Vagina (tissue), 2 donors: ENCODE data around the gene SART3.

Source experiments
- CTCF ChIP-seq, 3 experiments: fragments of 450-650 bp in 2 of 3; fragments of 200-600 bp in 1 of 3; sonication (generic) in 1 of 3; IDR thresholded peaks; one replicate each; pipeline ENCODE4 v1.5.1; 2017 to 2019; ENCODE audit warnings: antibody characterized with exemption in 3 of 3, mild to moderate bottlenecking in 2 of 3, moderate library complexity in 2 of 3
- POLR2A ChIP-seq, 2 donors: fragments of 450-650 bp; IDR thresholded peaks; one replicate each; pipeline ENCODE4 v1.6.1; 2017; ENCODE audit warnings: antibody characterized with exemption in 2 of 2, mild to moderate bottlenecking in 2 of 2, moderate library complexity in 2 of 2
- POLR2AphosphoS5 ChIP-seq, 2 donors: sonication (generic); formaldehyde crosslinking; IDR thresholded peaks; one replicate each; pipeline ENCODE4 v1.9.0; 2017; ENCODE audit warnings: antibody characterized with exemption in 2 of 2, mild to moderate bottlenecking in 2 of 2, low read depth in 1 of 2; ENCODE audit not compliant: insufficient read depth in 1 of 2

GRCh38 chr12:108571609-108572165, 10.7 kb upstream of the SART3 start:
- TF ChIP-seq CTCF (IDR thresholded peaks at IDR 0.05) (no peak), POLR2A (IDR thresholded peaks at IDR 0.05) (no peak), POLR2AphosphoS5 (IDR thresholded peaks at IDR 0.05; ENCODE audit: insufficient read depth in 1 of 2, low read depth in 1 of 2) (no peak)
